ENCODE results near the gene ADPRH.

The ADPRH gene

DNA sequence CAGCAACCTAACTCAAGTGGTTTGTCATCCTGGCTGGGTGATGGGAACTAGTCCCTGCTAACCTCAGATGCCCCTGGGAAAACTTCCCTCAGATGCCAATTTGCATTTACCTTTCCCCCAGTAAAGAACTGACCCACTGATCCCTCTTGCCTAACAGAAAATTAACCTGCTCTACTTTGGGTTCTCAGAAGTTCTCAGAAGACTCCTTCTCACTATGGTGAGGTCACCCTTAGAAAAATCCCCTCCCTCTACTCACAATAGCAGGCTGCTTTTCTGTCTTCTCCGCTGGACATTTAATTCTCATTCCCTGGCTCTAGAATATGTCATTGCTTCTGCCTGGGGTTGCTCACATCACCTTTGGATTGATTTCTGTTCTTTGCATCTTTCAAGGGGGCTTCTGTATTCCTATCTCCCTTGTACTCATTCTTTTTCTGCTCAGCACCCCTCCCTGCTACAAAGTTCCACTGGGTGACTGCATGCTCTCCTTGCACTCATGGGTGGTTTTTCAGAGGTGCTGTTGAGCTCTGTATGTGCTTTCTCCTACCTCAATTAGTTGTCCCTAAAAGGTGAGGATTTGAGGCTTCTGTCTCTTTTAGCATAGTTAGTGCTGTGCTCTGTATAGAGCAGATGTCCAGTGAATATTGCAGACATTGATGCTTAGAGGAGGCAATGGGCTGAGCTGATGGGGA lies 19.3 kb downstream of the ADPRH start:
- no peak for DNase-seq

DNA sequence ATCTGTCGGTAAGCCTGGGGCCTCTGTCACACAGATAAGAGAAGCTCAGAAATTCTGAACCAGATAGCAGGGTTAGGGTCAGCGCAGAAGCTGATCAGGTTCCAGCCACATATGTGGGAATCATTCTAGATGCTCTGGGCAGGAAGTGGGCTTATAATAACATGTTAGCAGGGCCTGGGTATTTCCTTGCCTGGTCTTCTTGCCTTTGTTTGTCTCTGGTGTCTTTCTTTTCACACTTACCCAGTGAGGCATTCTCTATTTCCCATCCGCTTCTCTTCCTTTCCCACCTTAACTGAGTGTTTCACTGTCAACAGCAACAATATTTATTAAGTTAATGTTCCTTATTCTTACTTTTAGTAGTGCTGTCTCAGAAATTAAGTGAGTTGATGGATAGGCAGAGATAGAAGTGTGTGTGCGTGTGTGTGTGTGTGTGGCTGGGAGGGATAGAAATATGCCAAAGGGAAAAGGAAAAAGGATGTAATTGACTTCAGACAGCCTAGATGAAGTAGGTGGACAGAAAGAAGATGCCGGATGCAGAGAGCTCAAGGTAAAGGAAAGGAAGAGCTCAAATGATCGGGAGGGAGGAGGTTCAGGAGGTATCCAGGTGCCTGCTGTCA lies 20.4 kb downstream of the ADPRH start:
- no peak for DNase-seq

DNA sequence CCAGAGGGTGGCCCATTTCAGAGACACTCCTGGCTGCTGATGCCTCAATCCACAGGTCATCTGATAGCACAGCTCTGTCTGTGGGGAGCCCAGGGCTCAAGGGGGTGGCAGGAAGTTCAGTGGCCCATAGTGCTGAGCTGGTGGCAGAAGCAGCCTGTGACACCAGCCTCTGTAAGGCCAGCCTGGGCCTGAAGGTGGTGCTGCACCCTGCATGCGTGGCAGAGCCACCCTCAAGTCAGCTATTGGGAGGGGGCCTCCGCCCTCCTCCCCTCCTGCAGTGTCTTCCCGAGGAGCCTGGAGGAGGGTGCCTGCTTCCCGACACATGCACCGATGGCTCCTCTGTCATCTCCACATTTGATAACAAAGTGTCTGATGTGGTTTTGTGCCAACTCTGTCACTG lies 21.4 kb downstream of the ADPRH start:
- no peak for DNase-seq

GRCh38 chr3:119601154-119601553 lies 21.9 kb downstream of the ADPRH start:
- no peak for DNase-seq

- no peak for DNase-seq
Measured at GRCh38 chr3:119602676-119603075, 23.4 kb downstream of the ADPRH start.

GRCh38 chr3:119604878-119605277 lies 25.6 kb downstream of the ADPRH start:
- DNase-seq = no peak

DNA sequence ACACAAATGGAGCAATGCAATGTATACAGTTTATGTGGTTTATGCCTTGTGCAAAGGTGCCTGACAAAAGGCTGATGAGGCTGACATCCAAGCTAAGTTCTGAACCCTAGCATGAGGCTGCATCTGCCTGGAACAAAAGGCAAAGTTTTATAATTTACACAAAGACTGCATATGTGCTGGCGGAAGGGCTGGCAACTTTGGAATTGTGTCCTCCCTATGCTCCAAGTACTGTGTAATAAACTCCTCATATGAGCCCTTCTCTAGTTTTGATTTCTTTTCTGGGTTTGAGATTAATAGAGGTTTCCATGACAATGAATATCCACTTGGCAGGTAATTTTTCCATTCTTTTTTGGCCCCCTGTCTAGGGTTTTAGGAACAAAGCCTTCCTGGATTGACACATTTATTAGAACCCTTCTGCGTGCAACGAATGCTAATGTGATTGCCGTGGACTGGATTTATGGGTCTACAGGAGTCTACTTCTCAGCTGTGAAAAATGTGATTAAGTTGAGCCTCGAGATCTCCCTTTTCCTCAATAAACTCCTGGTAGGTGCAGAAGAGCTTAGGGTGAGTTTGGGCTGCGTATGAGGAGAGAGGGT lies 29.2 kb downstream of the ADPRH start:
- DNase-seq = no peak

DNA sequence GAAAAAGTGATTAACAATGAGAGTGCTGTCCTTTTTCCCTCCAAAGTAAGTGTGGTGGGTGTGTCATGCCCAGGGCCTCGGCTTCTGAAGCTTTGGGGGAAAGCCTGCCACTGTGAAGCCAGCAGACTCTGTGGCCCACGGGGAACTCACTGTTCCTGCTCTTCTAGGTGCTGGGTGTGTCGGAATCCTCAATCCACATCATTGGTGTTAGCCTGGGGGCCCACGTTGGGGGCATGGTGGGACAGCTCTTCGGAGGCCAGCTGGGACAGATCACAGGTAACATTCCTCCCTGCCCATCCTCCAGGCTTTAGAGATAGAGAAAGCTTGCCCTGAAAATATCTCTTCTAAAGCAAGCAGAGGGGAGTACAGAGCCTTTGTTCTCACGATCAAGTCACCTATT lies 30.0 kb downstream of the ADPRH start:
- no peak for DNase-seq

GRCh38 chr3:119611664-119612063 lies 32.4 kb downstream of the ADPRH start:
- DNase-seq = no peak

DNA sequence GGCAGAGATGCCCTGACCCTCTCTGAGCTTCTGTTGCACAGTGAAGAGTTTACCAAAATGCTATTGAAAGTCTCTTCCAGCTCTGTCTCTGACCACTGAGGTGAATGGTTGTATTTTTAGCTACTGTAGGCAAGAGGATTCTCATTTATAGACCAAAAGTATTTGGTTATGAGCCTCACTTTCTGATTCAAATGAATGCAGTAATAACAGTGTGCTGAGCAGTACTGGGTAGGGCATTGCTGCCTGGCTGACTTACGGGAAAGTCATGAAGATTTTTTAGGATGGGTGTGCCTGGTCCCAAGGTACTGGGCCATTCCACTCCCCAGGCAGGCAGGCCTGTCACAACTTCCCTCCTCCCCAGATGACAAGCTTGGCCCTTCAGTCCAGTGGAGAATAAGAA lies 33.9 kb downstream of the ADPRH start:
- no peak for DNase-seq

GRCh38 chr3:119613872-119614271 lies 34.6 kb downstream of the ADPRH start:
- DNase-seq = no peak

DNA sequence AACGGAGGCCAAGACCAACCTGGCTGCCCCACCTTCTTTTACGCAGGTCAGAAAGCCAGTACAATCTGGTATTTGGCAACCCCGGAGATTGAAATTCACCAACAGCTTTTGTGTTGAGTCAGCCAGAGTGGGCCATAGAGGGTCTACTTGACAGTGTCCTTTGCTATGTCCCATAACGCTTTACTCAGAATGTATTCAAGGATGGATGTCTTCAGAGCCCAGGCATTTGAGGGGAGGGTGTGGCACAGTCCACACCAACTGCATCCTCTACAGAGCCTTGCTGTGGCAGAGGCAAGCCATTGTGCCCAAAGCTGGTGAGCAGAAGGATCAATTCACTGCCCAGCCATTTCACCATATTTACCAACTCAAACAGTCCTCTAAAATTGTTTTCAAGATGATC lies 36.8 kb downstream of the ADPRH start:
- DNase-seq = no peak

DNA sequence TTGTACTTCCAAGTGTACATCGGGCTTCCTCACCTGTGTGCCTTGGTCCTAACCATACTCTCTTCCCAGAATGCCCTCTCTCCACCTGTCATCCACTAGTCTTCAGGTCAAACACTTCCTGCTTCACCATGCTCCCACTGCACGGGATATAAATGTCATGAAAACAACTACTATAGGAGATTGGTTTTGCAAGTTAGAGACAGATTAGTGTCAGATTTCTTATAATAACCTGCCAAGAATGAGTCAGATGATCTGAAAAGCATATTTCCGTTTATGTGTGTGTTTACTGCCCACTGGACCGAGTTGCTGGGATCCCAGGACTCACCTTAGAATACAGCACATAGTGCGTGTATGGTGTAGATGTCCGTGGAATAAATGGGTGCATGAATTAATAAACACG lies 39.8 kb downstream of the ADPRH start:
- DNase-seq = no peak

DNA sequence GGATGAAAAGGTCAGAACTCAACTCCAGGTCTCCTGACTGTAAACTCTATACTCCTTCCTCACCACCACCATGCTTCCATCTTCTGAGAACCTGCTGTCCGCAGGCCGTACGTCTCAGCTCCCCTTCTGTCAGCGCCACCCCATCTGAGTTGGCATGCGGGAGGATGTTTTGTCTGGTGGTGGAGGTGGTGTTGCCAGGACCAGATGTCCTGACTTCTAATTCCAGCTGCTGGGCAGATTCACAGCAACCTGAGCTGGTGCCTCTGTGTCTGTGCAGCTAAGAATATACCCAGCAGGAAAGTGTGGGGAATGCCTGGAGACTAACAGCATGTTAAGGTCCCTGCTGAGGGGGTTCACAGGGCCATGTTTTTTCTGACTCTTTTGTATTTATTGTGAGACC lies 41.6 kb downstream of the ADPRH start:
- DNase-seq = no peak

GRCh38 chr3:119624002-119624720 lies 44.9 kb downstream of the ADPRH start:
- DNase-seq = no peak

GRCh38 chr3:119625451-119626153 lies 46.3 kb downstream of the ADPRH start:
- no peak for DNase-seq

DNA sequence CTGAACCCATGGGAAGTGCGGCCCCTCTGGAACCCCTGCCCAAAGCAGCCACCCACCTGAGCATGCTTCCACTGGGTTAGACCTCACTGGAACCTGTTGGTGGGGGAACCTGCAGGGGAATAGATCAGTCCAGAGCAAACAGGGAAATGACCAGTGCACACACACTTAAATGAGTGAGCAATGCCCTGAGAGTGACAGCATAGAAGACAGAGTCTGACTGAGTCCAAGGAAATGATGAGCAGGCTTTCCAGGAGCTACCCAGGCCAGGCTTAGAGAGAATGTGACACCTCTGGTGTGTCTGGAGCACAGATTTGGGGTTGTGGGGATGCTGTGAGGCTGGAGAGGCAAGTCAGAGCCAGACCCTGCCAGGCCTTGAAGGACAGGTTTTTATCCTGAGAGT lies 46.9 kb downstream of the ADPRH start:
- no peak for DNase-seq

- no peak for DNase-seq
Measured at GRCh38 chr3:119627461-119627860, 48.2 kb downstream of the ADPRH start.

DNA sequence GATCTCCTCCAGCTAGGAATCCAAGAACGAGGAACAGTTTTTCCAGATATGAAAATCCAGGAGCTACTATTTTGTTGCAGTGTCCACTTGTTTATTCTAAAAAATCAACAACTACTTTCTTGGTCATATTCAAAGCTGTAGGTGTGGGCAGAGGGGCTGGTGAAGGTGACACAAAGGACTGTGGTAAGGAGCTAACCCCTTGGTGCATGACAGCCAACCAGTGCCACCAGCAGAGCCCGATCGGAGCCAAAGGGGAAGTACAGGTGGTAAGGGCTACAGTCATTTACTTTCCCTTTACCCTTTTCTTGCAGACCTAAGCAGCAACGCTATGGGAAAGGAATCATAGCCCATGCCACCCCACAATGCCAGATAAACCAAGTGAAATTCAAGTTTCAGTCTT lies 49.1 kb downstream of the ADPRH start:
- DNase-seq = no peak

DNA sequence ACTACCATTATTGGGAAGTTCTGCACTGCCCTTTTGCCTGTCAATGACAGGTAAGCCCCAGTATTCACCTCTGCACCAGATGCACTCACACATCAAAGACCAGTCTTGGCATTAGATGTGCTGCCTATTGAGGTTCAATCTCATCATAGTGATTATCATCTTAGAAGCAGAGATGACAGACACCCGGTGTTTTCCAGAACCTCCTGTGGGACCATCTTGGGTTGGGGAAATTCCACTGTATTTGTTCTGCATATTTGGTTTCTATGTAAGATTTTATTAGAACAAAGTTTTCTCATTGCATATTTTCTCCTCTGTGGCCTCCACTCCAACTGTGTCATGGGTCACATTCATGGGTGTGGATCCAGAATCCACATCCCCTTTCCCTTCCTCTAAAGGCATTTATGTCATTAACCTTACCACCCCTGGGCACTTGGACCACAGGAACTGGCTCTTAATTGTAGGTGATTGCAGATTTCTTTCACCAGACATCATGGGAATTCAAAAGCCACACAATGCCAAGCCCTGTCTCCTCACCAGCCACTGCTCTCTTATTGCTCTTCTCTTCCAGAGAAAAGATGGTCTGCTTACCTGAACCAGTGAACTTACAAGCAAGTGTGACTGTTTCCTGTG lies 49.6 kb downstream of the ADPRH start:
- DNase-seq = no peak

- DNase-seq = no peak
Measured at GRCh38 chr3:119630128-119630879, 51.0 kb downstream of the ADPRH start.

- DNase-seq = no peak
Measured at GRCh38 chr3:119630880-119631329, 51.6 kb downstream of the ADPRH start.
